ENCODE data around the gene FZD2.

FZD2 gene

DNA sequence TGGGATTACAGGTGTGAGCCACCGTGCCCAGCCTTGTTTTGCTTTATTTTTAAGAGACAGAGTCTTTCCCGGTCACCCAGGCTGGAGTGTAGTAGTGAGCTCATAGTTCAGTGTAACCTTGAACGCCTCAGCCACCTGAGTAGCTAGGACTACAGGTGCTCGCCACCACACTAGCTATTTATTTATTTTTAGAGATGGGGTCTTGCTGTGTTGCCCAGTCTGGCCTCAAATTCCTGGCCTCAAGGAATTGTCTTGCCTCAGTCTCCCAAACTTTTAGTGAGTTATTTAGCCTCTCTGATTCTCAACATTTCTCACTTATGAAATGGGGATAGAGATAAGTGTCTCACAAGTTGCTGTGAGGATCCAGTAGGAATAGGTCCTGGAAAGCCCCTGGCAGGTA lies 21.7 kb downstream of the FZD2 start:
- Histone ChIP-seq H3K4ac (ENCODE audit: low read depth in 1 of 2, low read length in 2 of 2) (no peak overlapping the region), H2BK12ac (ENCODE audit: low read length in 2 of 2) (no peak overlapping the region)

DNA sequence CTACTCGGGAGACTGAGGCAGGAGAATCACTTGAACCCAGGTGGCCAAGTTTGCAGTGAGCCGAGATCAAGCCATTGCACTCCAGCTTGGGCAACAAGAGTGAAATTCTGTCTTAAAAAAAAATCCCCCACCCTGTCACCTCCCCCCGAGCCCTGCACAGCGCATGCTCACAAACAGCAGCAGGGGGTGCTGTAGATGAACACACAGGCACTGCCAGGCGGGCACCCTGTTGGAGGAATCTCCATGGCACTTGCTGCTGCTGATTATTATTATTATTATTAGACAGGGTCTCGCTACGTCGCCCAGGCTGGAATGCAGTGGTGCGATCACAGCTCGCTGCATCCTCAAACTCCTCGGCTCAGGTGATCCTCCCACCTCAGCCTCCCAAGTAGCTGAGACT lies 24.6 kb downstream of the FZD2 start:
- H2BK12ac ChIP-seq (ENCODE audit: low read length in 2 of 2): no peak overlapping the region

More for the DNA sequence above, 21.7 kb downstream of the FZD2 start:
- H3K79me1 ChIP-seq (replicated peaks; ENCODE audit: low read length, poor library complexity, severe bottlenecking): no peaks in the 10 kb centered on the region
- H4K8ac ChIP-seq (ENCODE audit: low read length): no peak overlapping the region
- H3K4me1 ChIP-seq (ENCODE audit: control insufficient read depth, insufficient read depth, low read depth, low read length): no peaks in the 10 kb centered on the region
- no peak overlapping the region for H2AFZ ChIP-seq (ENCODE audit: low read depth, low read length)
- H3K9ac ChIP-seq (ENCODE audit: low read length): no peak overlapping the region
- no peak overlapping the region for H3K14ac ChIP-seq (ENCODE audit: low read length in 2 of 2)
- no peak overlapping the region for H2AK5ac ChIP-seq (ENCODE audit: low read length, severe bottlenecking)
- DNase-seq: no peak
- no peak overlapping the region for H2BK5ac ChIP-seq (ENCODE audit: low read depth, low read length, poor library complexity, severe bottlenecking)
- H3K9me3 ChIP-seq (ENCODE audit: control insufficient read depth, low read length): no peaks in the 10 kb centered on the region
- 75% methylated on average over 4 of the region's 4 CpGs for WGBS
- H3K4me2 ChIP-seq (ENCODE audit: low read length, poor library complexity, severe bottlenecking): no peak overlapping the region
- no peak overlapping the region for H3K27ac ChIP-seq (ENCODE audit: low read length, poor library complexity, severe bottlenecking)
- no peak overlapping the region for H2BK15ac ChIP-seq (ENCODE audit: low read depth, poor library complexity, severe bottlenecking)
- no peak overlapping the region for H2BK120ac ChIP-seq (ENCODE audit: low read depth, low read length)
- peaks cover 0 to 37% of the 10 kb centered on the region in 2 experiments for H3K27me3 ChIP-seq (ENCODE audit: control insufficient read depth in 1 of 2, insufficient read depth in 1 of 2, low read length in 2 of 2)
- H3K23ac ChIP-seq (ENCODE audit: low read length in 2 of 2): no peak overlapping the region
- no peak overlapping the region for H4K91ac ChIP-seq (ENCODE audit: low read length)
- no peak overlapping the region for H3K4me3 ChIP-seq (ENCODE audit: insufficient read depth in 1 of 2, low read depth in 1 of 2, low read length in 2 of 2)
- no peak overlapping the region for H3K18ac ChIP-seq (ENCODE audit: low read depth in 1 of 2, low read length in 2 of 2)
- H3K36me3 ChIP-seq (ENCODE audit: control insufficient read depth in 1 of 2, insufficient read depth in 2 of 2, low read depth in 1 of 2, low read length in 2 of 2): no peaks in the 10 kb centered on the region

DNA sequence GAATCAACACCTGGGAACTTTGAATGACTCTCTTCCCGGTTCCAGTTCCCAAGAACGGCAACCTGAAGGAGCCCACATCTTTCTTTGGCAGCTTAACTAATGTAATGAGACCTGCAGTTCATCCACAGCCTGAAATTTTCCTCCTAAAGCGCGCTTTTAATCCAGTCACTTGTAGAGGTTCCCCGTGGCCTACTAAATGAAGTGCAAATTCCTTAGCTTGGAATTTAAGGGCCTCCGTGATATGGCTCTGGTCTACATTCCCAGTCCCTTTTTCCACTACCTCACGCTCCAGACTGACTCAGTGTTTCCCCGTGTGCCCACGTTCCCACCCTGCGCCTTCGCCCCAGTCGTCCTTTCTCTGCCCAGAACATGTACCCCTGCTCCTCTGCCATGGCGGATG lies 27.2 kb downstream of the FZD2 start:
- H3K4me3 ChIP-seq (ENCODE audit: insufficient read depth in 1 of 2, low read depth in 1 of 2, low read length in 2 of 2): no peak overlapping the region
- peaks cover 13% of the 10 kb centered on the region for H3K4me1 ChIP-seq (ENCODE audit: control insufficient read depth, insufficient read depth, low read depth, low read length)
- H4K91ac ChIP-seq (ENCODE audit: low read length): no peak overlapping the region
- no peak overlapping the region for H4K8ac ChIP-seq (ENCODE audit: low read length)
- no peak overlapping the region for H2AFZ ChIP-seq (ENCODE audit: low read depth, low read length)
- H3K23ac ChIP-seq (ENCODE audit: low read length in 2 of 2): no peak overlapping the region
- H3K9ac ChIP-seq (ENCODE audit: low read length): no peak overlapping the region
- no peak overlapping the region for H2BK5ac ChIP-seq (ENCODE audit: low read depth, low read length, poor library complexity, severe bottlenecking)
- no peak overlapping the region for H3K14ac ChIP-seq (ENCODE audit: low read length in 2 of 2)
- H3K4me2 ChIP-seq (ENCODE audit: low read length, poor library complexity, severe bottlenecking): no peak overlapping the region
- peak overlapping the region in 1 of 2 experiments; percentile 61 for H3K18ac ChIP-seq (ENCODE audit: low read depth in 1 of 2, low read length in 2 of 2)
- H2BK15ac ChIP-seq (ENCODE audit: low read depth, poor library complexity, severe bottlenecking): peak overlapping the region; percentile 13
- H3K79me1 ChIP-seq (replicated peaks; ENCODE audit: low read length, poor library complexity, severe bottlenecking): no peaks in the 10 kb centered on the region
- H3K9me3 ChIP-seq (ENCODE audit: control insufficient read depth, low read length): no peaks in the 10 kb centered on the region
- peaks cover 0 to 18% of the 10 kb centered on the region in 2 experiments for H3K27me3 ChIP-seq (ENCODE audit: control insufficient read depth in 1 of 2, insufficient read depth in 1 of 2, low read length in 2 of 2)
- peak overlapping the region in 1 of 2 experiments; percentile 88 for H2BK12ac ChIP-seq (ENCODE audit: low read length in 2 of 2)
- no peak overlapping the region for H2BK120ac ChIP-seq (ENCODE audit: low read depth, low read length)
- peak; percentile 24 for DNase-seq
- WGBS: 70% methylated on average over 12 of the region's 13 CpGs
- no peaks in the 10 kb centered on the region for H3K36me3 ChIP-seq (ENCODE audit: control insufficient read depth in 1 of 2, insufficient read depth in 2 of 2, low read depth in 1 of 2, low read length in 2 of 2)
- H2AK5ac ChIP-seq (ENCODE audit: low read length, severe bottlenecking): peak overlapping the region; percentile 90
- no peak overlapping the region for H3K4ac ChIP-seq (ENCODE audit: low read depth in 1 of 2, low read length in 2 of 2)
- no peak overlapping the region for H3K27ac ChIP-seq (ENCODE audit: low read length, poor library complexity, severe bottlenecking)

More for the DNA sequence above, 24.6 kb downstream of the FZD2 start:
- peaks cover 0 to 30% of the 10 kb centered on the region in 2 experiments for H3K27me3 ChIP-seq (ENCODE audit: control insufficient read depth in 1 of 2, insufficient read depth in 1 of 2, low read length in 2 of 2)
- no peak overlapping the region for H3K14ac ChIP-seq (ENCODE audit: low read length in 2 of 2)
- H4K91ac ChIP-seq (ENCODE audit: low read length): no peak overlapping the region
- no peaks in the 10 kb centered on the region for H3K9me3 ChIP-seq (ENCODE audit: control insufficient read depth, low read length)
- no peak overlapping the region for H2BK15ac ChIP-seq (ENCODE audit: low read depth, poor library complexity, severe bottlenecking)
- H3K36me3 ChIP-seq (ENCODE audit: control insufficient read depth in 1 of 2, insufficient read depth in 2 of 2, low read depth in 1 of 2, low read length in 2 of 2): no peaks in the 10 kb centered on the region
- H2AK5ac ChIP-seq (ENCODE audit: low read length, severe bottlenecking): no peak overlapping the region
- H2BK120ac ChIP-seq (ENCODE audit: low read depth, low read length): no peak overlapping the region
- no peak overlapping the region for H3K4me3 ChIP-seq (ENCODE audit: insufficient read depth in 1 of 2, low read depth in 1 of 2, low read length in 2 of 2)
- H3K4me2 ChIP-seq (ENCODE audit: low read length, poor library complexity, severe bottlenecking): no peak overlapping the region
- no peak overlapping the region for H3K9ac ChIP-seq (ENCODE audit: low read length)
- H3K27ac ChIP-seq (ENCODE audit: low read length, poor library complexity, severe bottlenecking): no peak overlapping the region
- H3K18ac ChIP-seq (ENCODE audit: low read depth in 1 of 2, low read length in 2 of 2): no peak overlapping the region
- no peak overlapping the region for H4K8ac ChIP-seq (ENCODE audit: low read length)
- WGBS: 95% methylated on average over 11 of the region's 11 CpGs
- no peak overlapping the region for H2BK5ac ChIP-seq (ENCODE audit: low read depth, low read length, poor library complexity, severe bottlenecking)
- no peaks in the 10 kb centered on the region for H3K79me1 ChIP-seq (replicated peaks; ENCODE audit: low read length, poor library complexity, severe bottlenecking)
- no peak for DNase-seq
- H3K4ac ChIP-seq (ENCODE audit: low read depth in 1 of 2, low read length in 2 of 2): no peak overlapping the region
- no peak overlapping the region for H3K23ac ChIP-seq (ENCODE audit: low read length in 2 of 2)
- peaks cover 6% of the 10 kb centered on the region for H3K4me1 ChIP-seq (ENCODE audit: control insufficient read depth, insufficient read depth, low read depth, low read length)
- no peak overlapping the region for H2AFZ ChIP-seq (ENCODE audit: low read depth, low read length)

DNA sequence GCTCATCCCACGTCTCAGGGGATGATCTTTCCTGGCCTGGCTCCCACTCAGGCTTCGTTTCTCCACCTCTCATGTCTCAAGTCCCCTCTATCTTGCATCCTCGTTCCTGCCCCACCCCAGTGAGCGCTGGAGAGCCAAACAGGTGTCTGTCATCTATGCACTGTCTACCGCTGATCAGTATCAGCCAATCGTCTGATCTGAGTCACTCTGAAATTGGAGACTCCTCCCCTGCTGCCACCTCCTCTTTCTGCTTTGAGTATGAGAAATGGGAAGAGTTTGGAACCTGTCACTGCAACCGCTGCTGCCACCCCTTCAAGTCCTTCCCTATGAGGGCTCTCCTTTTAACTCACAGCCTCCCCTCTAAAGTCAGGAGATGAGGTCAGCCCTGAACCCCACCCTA lies 28.0 kb downstream of the FZD2 start:
- Histone ChIP-seq H3K9ac (ENCODE audit: low read length) (no peak overlapping the region), H2BK120ac (ENCODE audit: low read depth, low read length) (no peak overlapping the region), H3K9me3 (ENCODE audit: control insufficient read depth, low read length) (no peaks in the 10 kb centered on the region), H2AK5ac (ENCODE audit: low read length, severe bottlenecking) (peak overlapping the region; percentile 69), H2AFZ (ENCODE audit: low read depth, low read length) (no peak overlapping the region), H3K4me3 (ENCODE audit: insufficient read depth in 1 of 2, low read depth in 1 of 2, low read length in 2 of 2) (no peak overlapping the region), H3K23ac (ENCODE audit: low read length in 2 of 2) (no peak overlapping the region), H3K36me3 (ENCODE audit: control insufficient read depth in 1 of 2, insufficient read depth in 2 of 2, low read depth in 1 of 2, low read length in 2 of 2) (no peaks in the 10 kb centered on the region), H3K4me1 (ENCODE audit: control insufficient read depth, insufficient read depth, low read depth, low read length) (peaks cover 13% of the 10 kb centered on the region), H3K79me1 (replicated peaks; ENCODE audit: low read length, poor library complexity, severe bottlenecking) (no peaks in the 10 kb centered on the region), H2BK15ac (ENCODE audit: low read depth, poor library complexity, severe bottlenecking) (no peak overlapping the region), H4K91ac (ENCODE audit: low read length) (no peak overlapping the region), H3K27ac (ENCODE audit: low read length, poor library complexity, severe bottlenecking) (no peak overlapping the region), H3K4me2 (ENCODE audit: low read length, poor library complexity, severe bottlenecking) (no peak overlapping the region), H3K18ac (ENCODE audit: low read depth in 1 of 2, low read length in 2 of 2) (no peak overlapping the region), H2BK12ac (ENCODE audit: low read length in 2 of 2) (peak overlapping the region in 1 of 2 experiments; percentile 69), H2BK5ac (ENCODE audit: low read depth, low read length, poor library complexity, severe bottlenecking) (no peak overlapping the region), H3K4ac (ENCODE audit: low read depth in 1 of 2, low read length in 2 of 2) (no peak overlapping the region), H3K27me3 (ENCODE audit: control insufficient read depth in 1 of 2, insufficient read depth in 1 of 2, low read length in 2 of 2) (peaks cover 0 to 11% of the 10 kb centered on the region in 2 experiments), H3K14ac (ENCODE audit: low read length in 2 of 2) (no peak overlapping the region), H4K8ac (ENCODE audit: low read length) (no peak overlapping the region)
- 78% methylated on average over 7 of the region's 7 CpGs for WGBS
- DNase-seq: no peak
